ENCODE measurements around the gene SETD9. TPM values are rescaled to one million over a fixed set of nuclear protein-coding genes. Genes with fewer than 3 reads are reported as not detected.

SETD9 gene
- total RNA-seq, 1 experiment from 2014 or later = 6.0 TPM

DNA sequence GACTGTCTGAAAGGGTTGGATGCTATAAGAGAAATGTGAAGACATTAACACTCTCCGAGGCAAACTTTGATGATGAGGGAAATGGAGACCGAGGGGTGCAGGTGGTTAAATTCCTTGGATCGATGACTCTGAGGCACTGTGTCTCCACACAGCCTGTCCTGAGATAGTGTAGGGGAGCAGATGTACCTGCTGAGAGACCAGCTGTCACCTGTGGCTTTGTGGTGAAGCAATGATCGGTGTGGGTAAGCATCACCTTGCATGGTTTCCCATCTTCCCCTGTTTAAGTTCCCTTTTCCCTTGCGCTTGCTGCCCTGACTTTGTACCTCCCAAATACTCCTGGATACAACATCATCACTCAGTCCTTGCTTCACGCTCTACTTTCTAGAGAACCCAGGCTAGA is 52.4 kb downstream of the SETD9 start:
- ChIA-PET POLR2A (ENCODE audit: unreplicated experiment) (no interaction called here), CTCF (no interaction called here)
- no peaks in the 10 kb centered on the region for H3K9me2 ChIP-seq (replicated peaks; ENCODE audit: low read length)
- H3K9me3 ChIP-seq (ENCODE audit: low read length) = no peaks in the 10 kb centered on the region
- H3K9ac ChIP-seq (ENCODE audit: low read length) = no peak overlapping the region
- peaks cover 19% of the 10 kb centered on the region; the same call in 1 of the 2 replicates for H3K27me3 ChIP-seq (ENCODE audit: low read length)
- H3K79me2 ChIP-seq (ENCODE audit: low read length) = no peaks in the 10 kb centered on the region
- H3K4me1 ChIP-seq (ENCODE audit: insufficient read depth, low read length) = no peaks in the 10 kb centered on the region
- ATAC-seq (no peak), DNase-seq (no peak)
- TF ChIP-seq EZH2phosphoT487 (IDR thresholded peaks at IDR 0.05; ENCODE audit: borderline replicate concordance, low read length) = no peak
- TF ChIP-seq, protein P1, sequence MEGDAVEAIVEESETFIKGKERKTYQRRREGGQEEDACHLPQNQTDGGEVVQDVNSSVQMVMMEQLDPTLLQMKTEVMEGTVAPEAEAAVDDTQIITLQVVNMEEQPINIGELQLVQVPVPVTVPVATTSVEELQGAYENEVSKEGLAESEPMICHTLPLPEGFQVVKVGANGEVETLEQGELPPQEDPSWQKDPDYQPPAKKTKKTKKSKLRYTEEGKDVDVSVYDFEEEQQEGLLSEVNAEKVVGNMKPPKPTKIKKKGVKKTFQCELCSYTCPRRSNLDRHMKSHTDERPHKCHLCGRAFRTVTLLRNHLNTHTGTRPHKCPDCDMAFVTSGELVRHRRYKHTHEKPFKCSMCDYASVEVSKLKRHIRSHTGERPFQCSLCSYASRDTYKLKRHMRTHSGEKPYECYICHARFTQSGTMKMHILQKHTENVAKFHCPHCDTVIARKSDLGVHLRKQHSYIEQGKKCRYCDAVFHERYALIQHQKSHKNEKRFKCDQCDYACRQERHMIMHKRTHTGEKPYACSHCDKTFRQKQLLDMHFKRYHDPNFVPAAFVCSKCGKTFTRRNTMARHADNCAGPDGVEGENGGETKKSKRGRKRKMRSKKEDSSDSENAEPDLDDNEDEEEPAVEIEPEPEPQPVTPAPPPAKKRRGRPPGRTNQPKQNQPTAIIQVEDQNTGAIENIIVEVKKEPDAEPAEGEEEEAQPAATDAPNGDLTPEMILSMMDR (conservative IDR thresholded peaks at IDR 0.05; ENCODE audit: low read depth, low read length) = no peak
- no peak for TF ChIP-seq EZH2 (IDR thresholded peaks at IDR 0.05; ENCODE audit: low read length, unreplicated experiment)
- no peak overlapping the region for H3K4me2 ChIP-seq (ENCODE audit: low read length)
- no peak overlapping the region for H3K4me3 ChIP-seq (ENCODE audit: low read length)
- intact Hi-C loops (cut with micrococcal nuclease) = no loop called here
- H4K20me1 ChIP-seq (ENCODE audit: low read length) = no peaks in the 10 kb centered on the region
- H3K36me3 ChIP-seq (ENCODE audit: low read depth, low read length) = no peaks in the 10 kb centered on the region
- BruUV-seq (replicated peaks) = no TSS peak
- no peak overlapping the region for H3K27ac ChIP-seq (ENCODE audit: low read length)
- no peak overlapping the region for H2AFZ ChIP-seq (ENCODE audit: low read length)
- H3F3A ChIP-seq (ENCODE audit: low read length, unreplicated experiment) = no peaks in the 10 kb centered on the region

DNA sequence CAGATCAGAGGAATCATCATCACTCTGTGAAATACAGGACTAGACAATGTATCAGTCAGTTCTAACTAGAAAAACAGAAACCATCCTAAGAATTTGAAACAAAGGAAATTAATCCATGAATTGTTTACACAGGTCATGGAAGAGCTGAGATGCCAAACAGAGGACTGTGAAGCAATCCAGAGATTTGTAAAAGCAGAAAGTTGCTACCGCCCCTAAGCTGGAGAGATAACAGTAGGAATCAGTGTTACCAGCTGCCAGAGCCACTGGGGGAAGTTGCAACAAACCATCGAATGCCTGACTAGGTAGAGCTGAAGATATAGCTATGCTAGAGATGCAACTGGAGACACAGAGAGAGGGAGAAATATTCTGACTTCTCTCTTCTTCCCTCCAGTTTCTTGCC is 52.9 kb downstream of the SETD9 start:
- H3K9ac ChIP-seq (ENCODE audit: low read length) = no peak overlapping the region
- CTCF ChIA-PET = no interaction called here
- intact Hi-C loops (cut with micrococcal nuclease) = no loop called here
- H3K9me3 ChIP-seq (ENCODE audit: low read length) = no peaks in the 10 kb centered on the region
- no TSS peak for BruUV-seq (replicated peaks)
- H3K9me2 ChIP-seq (replicated peaks; ENCODE audit: low read length) = no peaks in the 10 kb centered on the region
- POLR2A ChIA-PET (ENCODE audit: unreplicated experiment) = no interaction called here
- H3K27ac ChIP-seq (ENCODE audit: low read length) = no peak overlapping the region
- no peak for ATAC-seq
- no peaks in the 10 kb centered on the region for H4K20me1 ChIP-seq (ENCODE audit: low read length)
- H3K27me3 ChIP-seq (ENCODE audit: low read length) = peaks cover 16% of the 10 kb centered on the region; the same call in 1 of the 2 replicates
- no peak for DNase-seq
- no peaks in the 10 kb centered on the region for H3F3A ChIP-seq (ENCODE audit: low read length, unreplicated experiment)
- H2AFZ ChIP-seq (ENCODE audit: low read length) = no peak overlapping the region
- no peaks in the 10 kb centered on the region for H3K4me1 ChIP-seq (ENCODE audit: insufficient read depth, low read length)
- no peaks in the 10 kb centered on the region for H3K36me3 ChIP-seq (ENCODE audit: low read depth, low read length)
- H3K79me2 ChIP-seq (ENCODE audit: low read length) = no peaks in the 10 kb centered on the region
- no peak overlapping the region for H3K4me3 ChIP-seq (ENCODE audit: low read length)
- no peak overlapping the region for H3K4me2 ChIP-seq (ENCODE audit: low read length)
- TF ChIP-seq, protein P1 (conservative IDR thresholded peaks at IDR 0.05; ENCODE audit: low read depth, low read length) = no peak
- TF ChIP-seq EZH2 (IDR thresholded peaks at IDR 0.05; ENCODE audit: low read length, unreplicated experiment) (no peak), EZH2phosphoT487 (IDR thresholded peaks at IDR 0.05; ENCODE audit: borderline replicate concordance, low read length) (no peak)

DNA sequence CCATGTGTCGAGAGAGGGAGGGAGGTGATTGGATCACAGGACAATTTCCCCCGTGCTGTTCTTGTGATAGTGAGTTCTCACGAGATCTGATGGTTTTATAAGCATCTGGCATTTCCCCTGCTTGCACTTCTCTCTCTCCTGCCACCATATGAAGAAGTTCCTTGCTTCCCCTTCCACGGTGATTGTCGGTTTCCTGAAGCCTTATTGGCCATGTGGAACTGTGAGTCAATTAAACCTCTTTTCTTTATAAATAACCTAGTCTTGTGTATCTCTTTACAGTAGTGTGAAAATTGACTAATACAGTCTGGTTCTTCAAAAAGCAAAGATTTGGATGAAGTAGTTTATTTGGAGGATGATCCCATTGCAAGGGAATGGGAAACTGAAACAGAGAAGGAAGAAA is 53.9 kb downstream of the SETD9 start:
- ATAC-seq (no peak), DNase-seq (no peak)
- BruUV-seq (replicated peaks) = no TSS peak
- Histone ChIP-seq H3K27me3 (ENCODE audit: low read length) (peaks cover 17% of the 10 kb centered on the region; the same call in 1 of the 2 replicates), H3K9me3 (ENCODE audit: low read length) (no peaks in the 10 kb centered on the region), H3K36me3 (ENCODE audit: low read depth, low read length) (no peaks in the 10 kb centered on the region), H3F3A (ENCODE audit: low read length, unreplicated experiment) (no peaks in the 10 kb centered on the region), H3K27ac (ENCODE audit: low read length) (no peak overlapping the region), H3K79me2 (ENCODE audit: low read length) (no peaks in the 10 kb centered on the region), H3K4me1 (ENCODE audit: insufficient read depth, low read length) (no peaks in the 10 kb centered on the region), H4K20me1 (ENCODE audit: low read length) (no peaks in the 10 kb centered on the region), H3K4me2 (ENCODE audit: low read length) (no peak overlapping the region), H3K4me3 (ENCODE audit: low read length) (no peak overlapping the region), H3K9me2 (replicated peaks; ENCODE audit: low read length) (no peaks in the 10 kb centered on the region), H3K9ac (ENCODE audit: low read length) (no peak overlapping the region), H2AFZ (ENCODE audit: low read length) (no peak overlapping the region)
- POLR2A ChIA-PET (ENCODE audit: unreplicated experiment) = no interaction called here
- TF ChIP-seq EZH2phosphoT487 (IDR thresholded peaks at IDR 0.05; ENCODE audit: borderline replicate concordance, low read length) (no peak), EZH2 (IDR thresholded peaks at IDR 0.05; ENCODE audit: low read length, unreplicated experiment) (no peak)
- TF ChIP-seq, protein P1 (conservative IDR thresholded peaks at IDR 0.05; ENCODE audit: low read depth, low read length) = no peak
- intact Hi-C loops (cut with micrococcal nuclease) = no loop called here
- CTCF ChIA-PET = no interaction called here
